SU-DHL-6 (cell line): Measurements from ENCODE around the gene SUN1.

Source experiments
- H2AFZ ChIP-seq: fragments of 200-600 bp; sonication (generic); 2 replicates; pipeline ENCODE4 v1.6.1; 2014; ENCODE audit warnings: low read depth, mild to moderate bottlenecking, moderate library complexity, mixed read lengths, antibody characterized with exemption, low read length; ENCODE audit not compliant: severe bottlenecking
- H3F3A ChIP-seq: fragments of 200-600 bp; shearing (Covaris generic); 2 replicates; pipeline ENCODE4 v1.6.0; 2016; ENCODE audit warnings: antibody characterized with exemption, mild to moderate bottlenecking; ENCODE audit not compliant: insufficient read depth
- H3K27ac ChIP-seq: fragments of 200-600 bp; sonication (generic); 2 replicates; pipeline ENCODE4 v1.5.1; 2016; ENCODE audit warnings: low read depth, mild to moderate bottlenecking, low read length, moderate library complexity, mixed read lengths
- H3K27me3 ChIP-seq: fragments of 200-600 bp; sonication (generic), shearing (Covaris generic); 2 replicates; pipeline ENCODE4 v1.6.0; 2014; ENCODE audit warnings: mild to moderate bottlenecking, low read length
- H3K36me3 ChIP-seq: fragments of 200-600 bp; sonication (generic); 2 replicates; pipeline ENCODE4 v1.6.1; 2014; ENCODE audit warnings: mild to moderate bottlenecking, low read length, mixed read lengths
- H3K4me2 ChIP-seq: fragments of 300-600, 200-600 bp; shearing (Covaris generic), sonication (generic); 2 replicates; pipeline ENCODE4 v1.6.0; 2014; ENCODE audit warnings: low read length, low read depth, mild to moderate bottlenecking; ENCODE audit not compliant: poor library complexity, severe bottlenecking
- H3K4me3 ChIP-seq: fragments of 200-600 bp; sonication (generic); 2 replicates; pipeline ENCODE4 v1.5.1; 2014; ENCODE audit warnings: antibody characterized with exemption, low read length, mild to moderate bottlenecking, mixed read lengths; ENCODE audit not compliant: insufficient read depth, poor library complexity, severe bottlenecking
- H3K79me2 ChIP-seq: fragments of 200-600 bp; sonication (generic); 2 replicates; pipeline ENCODE4 v1.6.1; 2014; ENCODE audit warnings: mild to moderate bottlenecking, low read length, moderate library complexity; ENCODE audit not compliant: insufficient read depth
- H3K9ac ChIP-seq: fragments of 200-600 bp; sonication (generic); 2 replicates; pipeline ENCODE4 v1.7.0; 2014; ENCODE audit warnings: mild to moderate bottlenecking, low read length
- H3K9me2 ChIP-seq: fragments of 200-600 bp; sonication (generic); replicated peaks from 2 replicates; pipeline ENCODE4 v1.6.1; 2014; ENCODE audit warnings: low read length; ENCODE audit not compliant: insufficient read depth
- H3K9me3 ChIP-seq: fragments of 200-600 bp; sonication (generic); 2 replicates; pipeline ENCODE4 v1.6.1; 2014; ENCODE audit warnings: low read length, mixed read lengths; ENCODE audit not compliant: insufficient read depth
- H4K20me1 ChIP-seq: fragments of 200-600 bp; sonication (generic); 2 replicates; pipeline ENCODE4 v1.6.1; 2014; ENCODE audit warnings: low read depth, mild to moderate bottlenecking, antibody characterized with exemption, low read length, moderate library complexity, mixed read lengths
- CTCF ChIP-seq: fragments of 200-600 bp; sonication (generic); IDR thresholded peaks from one replicate; pipeline ENCODE4 v1.5.1; 2017; ENCODE audit warnings: antibody characterized with exemption, mild to moderate bottlenecking, low read length, moderate library complexity; ENCODE audit not compliant: insufficient read depth, poor library complexity, severe bottlenecking
- EZH2phosphoT487 ChIP-seq: fragments of 200-600 bp; sonication (generic), shearing (Covaris generic); conservative IDR thresholded peaks from 2 replicates; pipeline ENCODE4 v1.6.1; 2018; ENCODE audit warnings: mild to moderate bottlenecking, antibody characterized with exemption, low read length, moderate library complexity, mixed read lengths

The SUN1 gene

DNA sequence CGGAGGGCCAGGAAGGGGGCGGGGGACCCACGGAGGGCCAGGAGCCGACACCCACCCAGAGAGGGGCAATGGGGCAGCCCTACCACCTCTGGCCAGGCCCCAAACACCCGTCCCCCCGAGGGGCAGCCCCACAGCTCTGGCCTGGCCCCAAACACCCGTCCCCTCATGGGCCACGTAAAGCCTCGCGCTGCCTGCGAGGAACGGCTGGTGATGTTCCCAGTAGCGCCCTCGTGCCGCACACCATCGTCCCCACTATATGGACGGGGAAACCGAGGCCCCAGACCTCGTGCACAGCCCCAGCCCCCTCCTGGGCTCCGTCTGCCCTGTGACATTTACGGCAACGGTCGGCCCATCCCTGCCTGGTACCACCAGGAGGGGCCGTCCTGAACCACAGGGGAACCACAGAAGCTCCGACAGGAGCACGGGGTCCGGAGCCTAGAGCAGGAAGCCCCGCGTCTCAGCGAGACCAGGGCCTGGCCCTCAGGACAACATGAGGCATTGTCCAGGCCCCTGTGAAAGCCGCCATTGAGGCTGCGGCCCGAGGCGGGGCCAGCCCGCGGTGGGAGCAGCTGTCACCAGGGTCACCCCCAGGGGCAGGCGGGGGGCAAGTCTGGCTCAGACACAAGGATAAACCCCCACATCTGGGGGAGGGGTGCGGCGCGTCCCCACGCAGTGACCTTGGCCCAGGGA lies 79.7 kb downstream of the SUN1 start:
- H4K20me1 ChIP-seq, result no peaks in the 10 kb centered on the region
- no peak overlapping the region for H3K4me3 ChIP-seq
- TF ChIP-seq CTCF, result no peak
- no peak for TF ChIP-seq EZH2phosphoT487
- no peaks in the 10 kb centered on the region for H3K79me2 ChIP-seq
- H3K27ac ChIP-seq, result no peak overlapping the region
- H3K27me3 ChIP-seq, result no peaks in the 10 kb centered on the region
- no peak overlapping the region for H2AFZ ChIP-seq
- no peaks in the 10 kb centered on the region for H3K9me2 ChIP-seq
- H3K36me3 ChIP-seq, result no peaks in the 10 kb centered on the region
- no peak overlapping the region for H3K9ac ChIP-seq
- no peaks in the 10 kb centered on the region for H3F3A ChIP-seq
- no peaks in the 10 kb centered on the region for H3K9me3 ChIP-seq
- H3K4me2 ChIP-seq, result no peak overlapping the region

- TF ChIP-seq EZH2phosphoT487 (no peak), CTCF (no peak)
- H3K27ac ChIP-seq, result no peak overlapping the region
- no peaks in the 10 kb centered on the region for H3K9me2 ChIP-seq
- H3K79me2 ChIP-seq, result no peaks in the 10 kb centered on the region
- no peaks in the 10 kb centered on the region for H3K36me3 ChIP-seq
- H4K20me1 ChIP-seq, result no peaks in the 10 kb centered on the region
- H3K4me2 ChIP-seq, result no peak overlapping the region
- H3K9me3 ChIP-seq, result no peaks in the 10 kb centered on the region
- no peak overlapping the region for H3K4me3 ChIP-seq
- H3K9ac ChIP-seq, result no peak overlapping the region
- H3K27me3 ChIP-seq, result no peaks in the 10 kb centered on the region
- H3F3A ChIP-seq, result no peaks in the 10 kb centered on the region
- no peak overlapping the region for H2AFZ ChIP-seq
Observed at GRCh38 chr7:913736-914520, 81.7 kb downstream of the SUN1 start.

GRCh38 chr7:914521-915194 lies 82.4 kb downstream of the SUN1 start:
- Histone ChIP-seq H3K27me3 (no peaks in the 10 kb centered on the region), H3K79me2 (no peaks in the 10 kb centered on the region), H3K4me2 (no peak overlapping the region)

More at GRCh38 chr7:914521-915194, 82.4 kb downstream of the SUN1 start:
- Histone ChIP-seq H3K9ac (no peak overlapping the region), H3K9me3 (no peaks in the 10 kb centered on the region), H3K9me2 (no peaks in the 10 kb centered on the region), H2AFZ (no peak overlapping the region), H3K36me3 (no peaks in the 10 kb centered on the region), H3F3A (no peaks in the 10 kb centered on the region), H4K20me1 (no peaks in the 10 kb centered on the region), H3K4me3 (no peak overlapping the region), H3K27ac (no peak overlapping the region)
- no peak for TF ChIP-seq CTCF
- TF ChIP-seq EZH2phosphoT487, result no peak
